ENCODE data around the gene RREB1.

DNA sequence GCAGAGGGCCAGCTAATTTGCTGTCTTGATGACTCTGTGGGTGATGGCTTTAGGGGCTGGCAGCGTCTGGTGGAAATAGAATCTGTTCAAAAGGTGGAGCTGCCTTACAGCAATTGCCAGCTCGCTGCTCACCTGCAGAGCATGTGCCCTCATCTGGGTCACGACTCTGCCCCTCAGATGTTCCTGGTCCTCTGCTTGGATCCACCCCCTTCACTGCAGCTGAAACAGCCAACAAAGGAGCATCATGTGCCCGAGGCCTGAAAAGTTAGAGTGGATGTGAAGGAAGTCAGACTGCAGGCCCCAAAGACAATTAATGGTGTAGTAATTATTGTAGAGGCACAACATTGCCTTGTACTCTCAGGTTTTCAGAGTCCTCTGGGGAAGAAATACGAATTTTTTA, 19.9 kb downstream of the RREB1 start:
- TF ChIP-seq CTCF (IDR thresholded peaks at IDR 0.05), result no peak
- TF ChIP-seq POLR2A (IDR thresholded peaks at IDR 0.05), result no peak

Measured in sigmoid colon (tissue), 3 donors.